AG10803 (cell line): ENCODE data around the gene SOWAHB.

Source experiments
- DNase-seq: peaks from one replicate; pipeline ENCODE4 v3.0.0; 2010; ENCODE audit warnings: low read depth
- H3K4me3 ChIP-seq: 2 replicates; pipeline ENCODE4 v1.5.1; 2011; ENCODE audit warnings: mild to moderate bottlenecking, low read length, control low read depth
- TF ChIP-seq, protein P1 (sequence below): conservative IDR thresholded peaks from 2 replicates; pipeline ENCODE4 v1.5.1; 2011; ENCODE audit warnings: mild to moderate bottlenecking, low read length, control low read depth, inconsistent platforms

Gene SOWAHB, protein sequence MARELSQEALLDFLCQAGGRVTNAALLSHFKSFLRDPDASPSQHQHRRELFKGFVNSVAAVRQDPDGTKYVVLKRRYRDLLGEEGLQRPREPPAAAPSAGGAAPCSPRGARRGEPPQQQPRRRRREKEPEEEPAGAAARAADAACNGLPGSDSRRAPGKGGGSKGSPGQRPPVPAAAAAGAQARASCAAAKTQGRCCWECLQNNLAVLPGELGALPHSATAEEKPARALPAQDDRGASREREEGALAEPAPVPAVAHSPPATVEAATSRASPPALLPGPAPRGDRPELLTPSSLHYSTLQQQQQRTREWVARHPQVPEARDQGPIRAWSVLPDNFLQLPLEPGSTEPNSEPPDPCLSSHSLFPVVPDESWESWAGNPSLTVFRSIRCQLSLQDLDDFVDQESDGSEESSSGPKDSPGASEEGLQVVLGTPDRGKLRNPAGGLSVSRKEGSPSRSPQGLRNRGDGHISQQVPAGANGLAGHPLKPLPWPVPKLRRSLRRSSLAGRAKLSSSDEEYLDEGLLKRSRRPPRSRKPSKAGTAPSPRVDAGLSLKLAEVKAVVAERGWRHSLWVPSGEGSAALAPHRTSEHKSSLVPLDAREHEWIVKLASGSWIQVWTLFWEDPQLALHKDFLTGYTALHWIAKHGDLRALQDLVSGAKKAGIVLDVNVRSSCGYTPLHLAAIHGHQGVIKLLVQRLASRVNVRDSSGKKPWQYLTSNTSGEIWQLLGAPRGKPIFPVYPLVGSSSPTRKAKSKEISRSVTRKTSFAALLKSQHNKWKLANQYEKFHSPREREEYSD

DNA sequence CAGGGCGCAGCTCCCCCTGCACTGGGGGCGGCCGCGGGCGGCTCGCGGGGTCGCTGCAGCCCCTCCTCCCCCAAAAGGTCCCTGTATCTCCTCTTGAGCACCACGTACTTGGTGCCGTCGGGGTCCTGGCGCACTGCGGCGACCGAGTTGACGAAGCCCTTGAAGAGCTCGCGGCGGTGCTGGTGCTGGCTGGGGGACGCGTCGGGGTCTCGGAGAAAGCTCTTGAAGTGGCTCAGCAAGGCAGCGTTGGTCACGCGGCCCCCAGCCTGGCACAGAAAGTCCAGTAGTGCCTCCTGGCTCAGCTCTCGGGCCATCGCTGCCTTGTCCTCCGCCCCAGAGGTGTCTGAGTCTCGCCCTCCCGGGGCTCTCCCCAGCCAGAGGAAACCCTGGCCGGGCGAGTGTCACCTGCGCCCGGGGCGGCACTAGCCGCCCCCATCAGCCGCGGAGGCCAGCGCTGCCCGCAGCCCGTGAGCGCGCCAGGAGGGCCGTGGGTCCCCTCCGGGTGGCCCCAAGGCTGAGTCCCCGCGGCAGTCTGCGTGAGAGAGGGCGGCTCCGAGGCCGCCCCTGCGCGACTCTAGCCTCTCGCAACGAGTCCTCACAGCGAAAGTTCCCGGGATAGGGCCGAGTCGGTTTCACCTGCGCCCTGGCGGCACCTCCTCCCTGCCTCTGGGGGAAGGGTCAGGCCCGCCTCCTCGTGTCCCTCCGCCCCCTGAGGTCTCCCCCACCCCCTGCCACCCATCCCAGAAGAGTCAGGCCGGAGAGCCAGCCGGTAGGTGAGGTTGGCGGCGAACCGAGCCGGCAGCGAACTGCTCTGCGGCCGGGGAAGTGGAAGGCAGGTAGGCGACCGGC, at the start of gene SOWAHB:
Gene SOWAHB (minus strand): TSS at position 609 of the 849 bp plus-strand sequence. CDS start 295 bp downstream, at position 314.
- TF ChIP-seq, protein P1, sequence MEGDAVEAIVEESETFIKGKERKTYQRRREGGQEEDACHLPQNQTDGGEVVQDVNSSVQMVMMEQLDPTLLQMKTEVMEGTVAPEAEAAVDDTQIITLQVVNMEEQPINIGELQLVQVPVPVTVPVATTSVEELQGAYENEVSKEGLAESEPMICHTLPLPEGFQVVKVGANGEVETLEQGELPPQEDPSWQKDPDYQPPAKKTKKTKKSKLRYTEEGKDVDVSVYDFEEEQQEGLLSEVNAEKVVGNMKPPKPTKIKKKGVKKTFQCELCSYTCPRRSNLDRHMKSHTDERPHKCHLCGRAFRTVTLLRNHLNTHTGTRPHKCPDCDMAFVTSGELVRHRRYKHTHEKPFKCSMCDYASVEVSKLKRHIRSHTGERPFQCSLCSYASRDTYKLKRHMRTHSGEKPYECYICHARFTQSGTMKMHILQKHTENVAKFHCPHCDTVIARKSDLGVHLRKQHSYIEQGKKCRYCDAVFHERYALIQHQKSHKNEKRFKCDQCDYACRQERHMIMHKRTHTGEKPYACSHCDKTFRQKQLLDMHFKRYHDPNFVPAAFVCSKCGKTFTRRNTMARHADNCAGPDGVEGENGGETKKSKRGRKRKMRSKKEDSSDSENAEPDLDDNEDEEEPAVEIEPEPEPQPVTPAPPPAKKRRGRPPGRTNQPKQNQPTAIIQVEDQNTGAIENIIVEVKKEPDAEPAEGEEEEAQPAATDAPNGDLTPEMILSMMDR: no peak
- H3K4me3 ChIP-seq: peak within 1 kb of the TSS; percentile 46
- no peak for DNase-seq

DNA sequence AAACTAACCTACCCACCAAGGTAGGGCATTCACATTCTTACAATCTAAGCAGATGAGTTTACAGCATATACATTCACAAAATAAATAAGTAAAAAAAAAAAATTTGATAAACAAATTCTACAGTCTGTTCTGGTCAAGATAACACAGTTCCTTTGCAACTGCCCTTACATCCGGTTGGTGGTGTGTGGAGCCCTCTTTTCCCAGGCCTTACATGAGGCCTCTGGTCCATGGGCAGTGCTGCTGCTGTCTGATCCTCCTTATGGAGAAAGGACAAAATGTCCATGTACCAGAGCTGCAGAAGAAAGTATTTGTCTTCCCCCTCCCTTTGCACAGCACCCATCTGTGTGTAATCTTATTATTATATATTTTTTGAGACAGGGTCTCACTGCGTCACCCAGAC, 49.4 kb upstream of the SOWAHB start:
- H3K4me3 ChIP-seq: peak overlapping the region; percentile 95
- TF ChIP-seq, protein P1: no peak
- DNase-seq: no peak

DNA sequence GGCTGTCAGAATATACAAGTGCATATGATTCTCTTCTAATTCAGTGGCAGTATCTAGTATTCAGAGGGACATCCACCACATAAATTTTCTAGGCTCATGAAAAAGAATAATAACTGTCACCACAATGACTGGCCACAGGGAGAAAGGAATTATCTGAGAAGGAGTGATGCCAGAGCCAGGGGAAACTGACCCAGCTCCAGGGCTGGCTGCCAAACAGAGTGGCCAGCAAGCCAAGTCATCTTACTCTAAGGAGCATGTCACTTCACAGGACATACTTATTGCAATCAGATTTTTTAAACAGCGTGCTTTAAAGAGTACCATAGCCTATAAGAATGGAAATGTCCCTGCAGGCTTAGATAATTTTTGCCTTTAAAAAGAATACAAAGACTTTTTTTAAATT, 45.8 kb upstream of the SOWAHB start:
- DNase-seq: no peak
- TF ChIP-seq, protein P1: no peak
- H3K4me3 ChIP-seq: no peak overlapping the region

DNA sequence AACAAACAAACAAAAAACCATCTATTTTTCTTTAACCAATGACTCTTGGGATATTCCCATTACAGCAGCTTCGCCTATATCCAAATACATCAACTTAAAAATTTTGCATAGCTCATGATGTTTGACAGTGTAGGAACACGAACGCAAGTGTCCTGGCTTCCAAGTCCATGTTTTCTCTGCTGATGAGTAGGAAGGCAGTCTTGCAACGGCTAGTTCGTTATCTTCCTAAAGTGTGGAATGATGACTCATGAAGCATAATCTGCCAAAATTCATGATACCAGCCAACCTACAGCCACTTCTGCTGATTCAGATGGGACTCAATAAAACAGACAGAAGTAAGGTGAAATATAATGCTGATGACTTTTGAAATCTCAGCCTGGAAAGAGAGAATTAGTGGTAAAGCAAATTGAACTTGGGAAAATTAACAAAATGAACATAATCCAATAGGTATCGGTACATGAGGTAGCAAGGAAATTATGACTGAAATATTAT, 45.2 kb upstream of the SOWAHB start:
- no peak overlapping the region for H3K4me3 ChIP-seq
- TF ChIP-seq, protein P1: no peak
- DNase-seq: peak; percentile 49

DNA sequence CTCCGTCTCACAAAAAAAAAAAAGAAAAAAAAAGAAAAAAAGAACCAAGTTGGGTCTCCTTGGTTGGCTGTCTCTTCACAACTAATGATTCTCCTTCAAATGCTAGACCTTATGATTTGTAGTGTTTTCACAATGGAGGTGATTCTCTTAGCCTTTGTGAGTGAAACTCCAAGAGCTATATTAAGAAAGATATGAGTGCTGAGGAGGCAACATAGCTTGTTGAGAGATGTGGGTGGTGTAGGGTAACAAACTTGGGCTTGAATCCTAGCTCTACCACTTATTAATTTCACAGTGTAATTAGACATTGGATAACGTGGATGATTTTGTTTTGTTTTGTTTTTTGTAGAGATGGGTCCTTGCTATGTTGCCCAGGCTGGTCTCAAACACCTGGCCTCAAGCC, 41.2 kb upstream of the SOWAHB start:
- DNase-seq: no peak
- no peak overlapping the region for H3K4me3 ChIP-seq
- TF ChIP-seq, protein P1: no peak

DNA sequence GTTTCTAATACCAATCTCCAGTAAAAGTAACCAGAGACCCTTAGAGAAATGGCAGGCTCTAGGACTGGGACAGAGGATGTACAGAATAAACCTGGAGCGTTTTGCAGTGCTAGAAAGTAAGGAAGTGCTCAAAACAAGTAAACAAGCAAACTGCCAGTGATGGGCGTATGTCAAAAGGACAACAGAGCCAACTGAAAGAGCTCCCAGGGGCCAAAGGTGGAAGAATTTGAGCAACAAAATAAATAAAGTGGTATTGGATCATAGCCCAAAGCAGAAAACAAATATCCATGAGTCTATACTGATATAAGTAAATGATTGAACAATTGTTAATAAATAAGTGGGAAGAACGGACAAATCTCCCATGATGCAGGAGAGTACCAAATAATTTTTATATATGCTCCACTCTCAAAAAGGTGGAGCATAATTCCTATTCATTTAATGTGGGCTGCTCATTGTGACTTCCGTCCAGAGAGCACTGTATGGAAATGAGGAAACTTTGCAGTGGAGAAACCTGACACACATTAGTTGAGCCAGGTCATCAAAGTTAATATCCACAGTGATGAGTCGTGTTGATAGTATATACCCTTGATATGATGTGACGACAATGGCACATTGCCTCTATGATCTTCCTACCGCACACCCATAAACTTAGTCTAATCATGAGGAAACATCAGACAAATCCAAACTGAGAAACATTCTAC, 33.8 kb upstream of the SOWAHB start:
- TF ChIP-seq, protein P1: no peak
- no peak for DNase-seq
- no peak overlapping the region for H3K4me3 ChIP-seq
